ENCODE measurements around the gene SLC20A1. TPM values are rescaled to one million over a fixed set of nuclear protein-coding genes. Genes with fewer than 3 reads are reported as not detected.

Gene SLC20A1
- total RNA-seq, 1 experiment from 2014 or later: 117 TPM

DNA sequence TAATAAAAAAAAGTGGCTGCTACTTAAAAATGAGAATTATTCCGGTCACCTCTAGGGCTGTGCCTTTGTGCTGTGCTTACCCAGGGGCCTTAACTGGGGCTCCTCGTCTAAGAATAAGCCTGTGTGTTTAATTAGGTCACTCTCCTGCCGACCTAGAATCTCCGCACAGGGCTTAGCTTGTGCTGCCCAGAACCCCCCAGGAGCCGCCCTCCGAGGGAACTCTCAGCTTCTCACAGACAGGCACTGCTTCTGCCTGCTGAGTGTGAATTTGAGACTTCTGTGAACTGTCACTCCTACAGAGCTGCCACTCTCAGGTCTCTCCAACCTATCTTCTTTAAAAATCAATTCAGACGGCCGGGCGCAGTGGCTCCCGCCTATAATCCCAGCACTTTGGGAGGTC is 63.2 kb downstream of the SLC20A1 start:
- Histone ChIP-seq H3K4me3 (no peak overlapping the region), H3K9me3 (no peaks in the 10 kb centered on the region), H3K27me3 (no peaks in the 10 kb centered on the region), H3K36me3 (no peaks in the 10 kb centered on the region)
- DNase-seq: no peak

GRCh38 chr2:112709703-112710102 is 64.0 kb downstream of the SLC20A1 start:
- no peak overlapping the region for H3K4me3 ChIP-seq
- H3K36me3 ChIP-seq: no peaks in the 10 kb centered on the region
- no peak for DNase-seq
- H3K9me3 ChIP-seq: no peaks in the 10 kb centered on the region
- H3K27me3 ChIP-seq: no peaks in the 10 kb centered on the region

DNA sequence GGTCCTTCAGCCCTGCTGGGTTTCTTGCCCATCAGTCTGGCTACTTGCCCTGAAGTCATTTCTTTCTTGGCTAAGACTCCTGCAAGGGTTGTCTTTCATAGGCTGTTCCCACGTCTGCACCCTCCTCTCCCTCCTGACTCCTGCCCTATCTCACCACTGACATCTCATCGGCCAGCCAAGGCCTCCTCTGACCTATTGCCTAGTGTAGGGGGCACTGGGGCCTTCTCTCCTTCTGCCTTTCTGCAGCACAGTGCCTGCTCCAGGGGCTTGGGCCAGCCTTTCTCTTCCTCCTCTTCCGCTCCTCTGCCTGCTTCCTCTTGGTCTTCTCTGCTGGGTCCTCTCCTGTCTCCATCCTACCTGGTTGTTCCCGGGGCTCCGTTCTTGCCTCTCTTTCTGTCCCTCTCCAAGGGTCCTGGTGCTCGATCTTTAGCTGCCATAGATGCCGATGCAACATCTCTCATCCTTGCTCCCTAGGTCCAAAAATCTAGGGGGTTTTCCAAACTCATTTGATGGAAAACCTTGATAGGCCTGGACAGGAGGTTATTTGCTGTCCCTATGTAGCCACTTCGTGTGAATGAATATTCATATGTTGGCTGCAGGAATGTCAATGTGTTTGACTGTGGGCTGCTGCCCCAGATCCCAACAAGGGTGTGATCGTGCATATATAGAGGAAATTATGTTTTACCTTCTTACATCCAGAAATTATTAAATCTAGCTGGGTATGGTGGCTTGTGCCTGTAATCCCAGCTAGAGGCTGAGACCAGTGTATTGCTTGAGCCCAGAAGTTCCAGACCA is 65.4 kb downstream of the SLC20A1 start:
- no peaks in the 10 kb centered on the region for H3K36me3 ChIP-seq
- no peak for DNase-seq
- H3K4me3 ChIP-seq: no peak overlapping the region
- H3K27me3 ChIP-seq: no peaks in the 10 kb centered on the region
- no peaks in the 10 kb centered on the region for H3K9me3 ChIP-seq

GRCh38 chr2:112712465-112712864 is 66.7 kb downstream of the SLC20A1 start:
- H3K4me3 ChIP-seq: no peak overlapping the region
- DNase-seq: no peak
- no peaks in the 10 kb centered on the region for H3K9me3 ChIP-seq
- no peaks in the 10 kb centered on the region for H3K36me3 ChIP-seq
- no peaks in the 10 kb centered on the region for H3K27me3 ChIP-seq

GRCh38 chr2:112712903-112713584 is 67.3 kb downstream of the SLC20A1 start:
- Histone ChIP-seq H3K4me3 (no peak overlapping the region), H3K27me3 (no peaks in the 10 kb centered on the region), H3K9me3 (no peaks in the 10 kb centered on the region), H3K36me3 (no peaks in the 10 kb centered on the region)
- DNase-seq: no peak

Other genes starting within 250 kb of the SLC20A1 start
- gene RGPD8, start 212.3 kb upstream of the SLC20A1 start, total RNA-seq (2014; rRNA removed; shearing (Covaris generic); ENCODE audit: low replicate concordance): 7.9 and 9.1 TPM in 2 replicates
- 49.8 and 55.2 TPM in 2 replicates for gene TTL, start 163.8 kb upstream of the SLC20A1 start, total RNA-seq (2014; rRNA removed; shearing (Covaris generic); ENCODE audit: low replicate concordance)
- gene POLR1B, start 103.5 kb upstream of the SLC20A1 start, total RNA-seq (2014; rRNA removed; shearing (Covaris generic); ENCODE audit: low replicate concordance): 20.5 and 69.1 TPM in 2 replicates
- 1.7 and 20.0 TPM in 2 replicates for gene CHCHD5, start 61.3 kb upstream of the SLC20A1 start, total RNA-seq (2014; rRNA removed; shearing (Covaris generic); ENCODE audit: low replicate concordance)
- not detected in 2 replicates for gene NT5DC4, start 75.1 kb downstream of the SLC20A1 start, total RNA-seq (2014; rRNA removed; shearing (Covaris generic); ENCODE audit: low replicate concordance)
- gene CKAP2L, start 118.7 kb downstream of the SLC20A1 start, total RNA-seq (2014; rRNA removed; shearing (Covaris generic); ENCODE audit: low replicate concordance): 19.4 and 19.9 TPM in 2 replicates
- 2.1 TPM in 1 of 2 replicates, not detected in the other for gene IL1A, start 138.6 kb downstream of the SLC20A1 start, total RNA-seq (2014; rRNA removed; shearing (Covaris generic); ENCODE audit: low replicate concordance)
- 15.8 and 21.6 TPM in 2 replicates for gene IL1B, start 190.8 kb downstream of the SLC20A1 start, total RNA-seq (2014; rRNA removed; shearing (Covaris generic); ENCODE audit: low replicate concordance)

All from MG63 (cell line).